PFSK-1 (cell line): ENCODE measurements around the gene PCBP1.

ENCODE experiments used
- FOXP2 ChIP-seq: optimal IDR thresholded peaks from 2 replicates; pipeline ENCODE3; 2011; ENCODE audit warnings: borderline replicate concordance, control low read depth, inconsistent platforms; ENCODE audit not compliant: insufficient read depth; ENCODE audit errors: extremely low read length, extremely low read depth
- POLR2AphosphoS5 ChIP-seq: IDR thresholded peaks from 2 replicates; pipeline ENCODE4 v1.6.1; 2012; ENCODE audit warnings: low read depth, mild to moderate bottlenecking, control low read depth, low read length, moderate library complexity
- SIN3A ChIP-seq: IDR thresholded peaks from 2 replicates; pipeline ENCODE4 v1.6.1; 2012; ENCODE audit warnings: mild to moderate bottlenecking, low read length, moderate library complexity, borderline replicate concordance; ENCODE audit not compliant: insufficient read depth
- TAF1 ChIP-seq: IDR thresholded peaks from 2 replicates; pipeline ENCODE4 v1.6.1; 2012; ENCODE audit warnings: low read length, control low read depth, borderline replicate concordance; ENCODE audit not compliant: insufficient read depth
- TF ChIP-seq, protein P1 (sequence below), 2 experiments: IDR thresholded peaks; 2 replicates each; pipeline versions ENCODE4 v1.6.1 to v1.8.0; 2011 to 2012; ENCODE audit warnings: low read depth in 2 of 2, low read length in 2 of 2, control low read depth in 1 of 2, inconsistent platforms in 1 of 2, mild to moderate bottlenecking in 1 of 2, moderate library complexity in 1 of 2; ENCODE audit not compliant: insufficient read depth in 1 of 2

Gene PCBP1

DNA sequence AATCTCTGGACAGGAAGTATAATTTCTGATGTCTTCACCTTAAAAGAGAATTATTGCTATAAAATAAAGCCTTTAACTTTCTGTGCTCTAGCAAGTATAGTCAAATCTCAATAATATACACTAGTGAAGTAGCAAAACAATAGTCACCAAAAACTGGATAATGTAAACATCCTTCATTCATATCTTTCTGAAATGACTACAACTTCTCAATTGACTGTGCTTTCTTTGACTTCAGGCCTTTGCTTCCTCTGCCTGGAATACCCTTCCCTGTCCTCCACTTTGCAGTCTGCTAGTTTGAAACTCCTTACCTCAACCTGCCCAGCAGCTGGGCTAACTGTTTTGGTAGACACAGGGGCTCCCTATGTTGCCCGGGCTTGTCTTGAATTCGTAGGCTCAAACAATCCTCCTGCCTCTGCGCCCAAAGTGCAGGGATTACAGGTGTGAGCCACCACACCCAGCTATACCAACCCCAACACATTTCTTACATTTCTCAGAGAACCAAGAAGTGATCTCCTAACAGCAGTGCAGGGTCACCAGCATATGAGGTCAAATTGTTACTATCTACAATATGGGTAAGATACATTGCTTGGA is 6.6 kb upstream of the PCBP1 start:
- TF ChIP-seq FOXP2: no peak
- no peak for TF ChIP-seq POLR2AphosphoS5
- no peak for TF ChIP-seq SIN3A
- TF ChIP-seq, protein P1, sequence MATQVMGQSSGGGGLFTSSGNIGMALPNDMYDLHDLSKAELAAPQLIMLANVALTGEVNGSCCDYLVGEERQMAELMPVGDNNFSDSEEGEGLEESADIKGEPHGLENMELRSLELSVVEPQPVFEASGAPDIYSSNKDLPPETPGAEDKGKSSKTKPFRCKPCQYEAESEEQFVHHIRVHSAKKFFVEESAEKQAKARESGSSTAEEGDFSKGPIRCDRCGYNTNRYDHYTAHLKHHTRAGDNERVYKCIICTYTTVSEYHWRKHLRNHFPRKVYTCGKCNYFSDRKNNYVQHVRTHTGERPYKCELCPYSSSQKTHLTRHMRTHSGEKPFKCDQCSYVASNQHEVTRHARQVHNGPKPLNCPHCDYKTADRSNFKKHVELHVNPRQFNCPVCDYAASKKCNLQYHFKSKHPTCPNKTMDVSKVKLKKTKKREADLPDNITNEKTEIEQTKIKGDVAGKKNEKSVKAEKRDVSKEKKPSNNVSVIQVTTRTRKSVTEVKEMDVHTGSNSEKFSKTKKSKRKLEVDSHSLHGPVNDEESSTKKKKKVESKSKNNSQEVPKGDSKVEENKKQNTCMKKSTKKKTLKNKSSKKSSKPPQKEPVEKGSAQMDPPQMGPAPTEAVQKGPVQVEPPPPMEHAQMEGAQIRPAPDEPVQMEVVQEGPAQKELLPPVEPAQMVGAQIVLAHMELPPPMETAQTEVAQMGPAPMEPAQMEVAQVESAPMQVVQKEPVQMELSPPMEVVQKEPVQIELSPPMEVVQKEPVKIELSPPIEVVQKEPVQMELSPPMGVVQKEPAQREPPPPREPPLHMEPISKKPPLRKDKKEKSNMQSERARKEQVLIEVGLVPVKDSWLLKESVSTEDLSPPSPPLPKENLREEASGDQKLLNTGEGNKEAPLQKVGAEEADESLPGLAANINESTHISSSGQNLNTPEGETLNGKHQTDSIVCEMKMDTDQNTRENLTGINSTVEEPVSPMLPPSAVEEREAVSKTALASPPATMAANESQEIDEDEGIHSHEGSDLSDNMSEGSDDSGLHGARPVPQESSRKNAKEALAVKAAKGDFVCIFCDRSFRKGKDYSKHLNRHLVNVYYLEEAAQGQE (IDR thresholded peaks at IDR 0.05; ENCODE audit: insufficient read depth in 1 of 2, low read depth in 2 of 2, low read length in 2 of 2): no peak

DNA sequence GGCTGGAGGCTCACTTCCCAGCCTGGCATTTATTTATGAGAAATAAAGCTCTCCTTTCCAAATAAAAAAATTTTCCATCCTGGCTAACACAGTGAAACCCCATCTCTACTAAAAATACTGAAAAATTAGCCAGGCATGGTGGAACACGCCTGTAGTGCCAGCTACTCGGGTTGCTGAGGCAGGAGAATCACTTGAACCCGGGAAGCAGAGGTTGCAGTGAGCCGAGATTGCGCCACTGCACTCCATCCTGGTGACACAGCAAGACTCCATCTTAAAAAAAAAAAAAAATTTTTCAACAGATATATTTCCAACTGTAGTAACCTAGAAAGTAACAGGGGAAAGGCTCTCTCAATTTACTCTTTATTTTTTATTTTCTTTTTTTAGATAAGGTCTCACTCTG is 6.1 kb upstream of the PCBP1 start:
- TF ChIP-seq POLR2AphosphoS5: no peak
- no peak for TF ChIP-seq SIN3A
- no peak for TF ChIP-seq TAF1
- TF ChIP-seq FOXP2: no peak
- TF ChIP-seq, protein P1 (IDR thresholded peaks at IDR 0.05; ENCODE audit: insufficient read depth in 1 of 2, low read depth in 2 of 2, low read length in 2 of 2): no peak

GRCh38 chr2:70083344-70084156 is 3.7 kb upstream of the PCBP1 start:
- TF ChIP-seq FOXP2 (no peak), TAF1 (no peak), POLR2AphosphoS5 (no peak), SIN3A (no peak)
- TF ChIP-seq, protein P1 (IDR thresholded peaks at IDR 0.05; ENCODE audit: insufficient read depth in 1 of 2, low read depth in 2 of 2, low read length in 2 of 2): no peak

GRCh38 chr2:70084973-70085710 is 2.1 kb upstream of the PCBP1 start:
- TF ChIP-seq, protein P1 (IDR thresholded peaks at IDR 0.05; ENCODE audit: insufficient read depth in 1 of 2, low read depth in 2 of 2, low read length in 2 of 2): no peak
- no peak for TF ChIP-seq POLR2AphosphoS5
- no peak for TF ChIP-seq SIN3A
- no peak for TF ChIP-seq FOXP2
- no peak for TF ChIP-seq TAF1
